H1 (cell line): ENCODE results near the gene PARD3. TPM values are rescaled to one million over a fixed set of nuclear protein-coding genes. Genes with fewer than 3 reads are reported as not detected.

Experiments used
- CTCF ChIA-PET: fragments of 300-600 bp; sonication (Branson Sonifier 250); formaldehyde crosslinking; loops from one replicate; lab custom pipeline; 2021; ENCODE audit not compliant: partially characterized antibody; lab: Charles Lee
- POLR2A ChIA-PET: fragments of 300-600 bp; sonication (Branson Sonifier 250); formaldehyde crosslinking; loops from one replicate; lab custom pipeline; 2021; ENCODE audit warnings: inconsistent platforms; ENCODE audit not compliant: partially characterized antibody; lab: Charles Lee
- DNase-seq, 2 experiments: peaks; one replicate each; pipeline versions ENCODE4 v3.0.0 to v3.0.0-alpha.2; 2010 to 2022; ENCODE audit warnings: low spot score in 2 of 2, low read depth in 1 of 2, mixed read lengths in 1 of 2
- FAIRE-seq: peaks from 2 replicates; lab custom pipeline; 2011; peaks lifted over from hg19 to GRCh38; lab: Jason Lieb, UNC
- H2AFZ ChIP-seq: 2 replicates; pipeline ENCODE4 v1.8.1; 2012; ENCODE audit warnings: low read length, inconsistent platforms
- H2AK5ac ChIP-seq: 2 replicates; pipeline ENCODE4 v1.6.1; 2013; ENCODE audit warnings: low read depth, low read length
- H2BK120ac ChIP-seq: replicated peaks from 2 replicates; pipeline ENCODE3; 2013; ENCODE audit warnings: low read depth, low read length, inconsistent platforms
- H2BK12ac ChIP-seq: 2 replicates; pipeline ENCODE4 v1.6.1; 2013; ENCODE audit warnings: low read depth, low read length
- H2BK15ac ChIP-seq: 2 replicates; pipeline ENCODE4 v1.6.1; 2013; ENCODE audit warnings: low read length
- H2BK20ac ChIP-seq: 2 replicates; pipeline ENCODE4 v1.6.1; 2013; ENCODE audit warnings: low read length
- H2BK5ac ChIP-seq: 2 replicates; pipeline ENCODE4 v1.6.1; 2013; ENCODE audit warnings: low read depth, low read length
- H3K14ac ChIP-seq: 2 replicates; pipeline ENCODE4 v1.6.1; 2013; ENCODE audit warnings: inconsistent platforms; ENCODE audit not compliant: insufficient read length
- H3K18ac ChIP-seq: 2 replicates; pipeline ENCODE4 v1.6.1; 2013; ENCODE audit warnings: low read length; ENCODE audit errors: extremely low read depth
- H3K23ac ChIP-seq: 2 replicates; pipeline ENCODE4 v1.6.1; 2013; ENCODE audit warnings: inconsistent platforms; ENCODE audit not compliant: insufficient read length
- H3K23me2 ChIP-seq: 2 replicates; pipeline ENCODE4 v1.6.1; 2013; ENCODE audit warnings: low read depth, low read length
- H3K27ac ChIP-seq: 2 replicates; pipeline ENCODE4 v1.6.1; 2011; ENCODE audit warnings: low read depth, low read length, inconsistent platforms
- H3K27me3 ChIP-seq, 4 experiments: replicated peaks in 1 of 4; 1 replicate in 1 of 4; 2 replicates in 3 of 4; pipeline versions ENCODE4 v1.6.1 to v1.8.1; 2011 to 2013; ENCODE audit warnings: low read length in 3 of 4, mild to moderate bottlenecking in 3 of 4, inconsistent platforms in 2 of 4, mixed read lengths in 2 of 4, moderate library complexity in 1 of 4; ENCODE audit not compliant: control insufficient read depth in 3 of 4, insufficient read depth in 3 of 4; ENCODE audit errors: extremely low read depth in 1 of 4
- H3K36me3 ChIP-seq, 4 experiments: 2 replicates each; pipeline versions ENCODE4 v1.6.1 to v1.8.1; 2011 to 2013; ENCODE audit warnings: mild to moderate bottlenecking in 4 of 4, low read length in 3 of 4, moderate library complexity in 2 of 4, control low read depth in 1 of 4, inconsistent platforms in 1 of 4; ENCODE audit not compliant: insufficient read depth in 4 of 4, control insufficient read depth in 2 of 4
- H3K4ac ChIP-seq: replicated peaks from 2 replicates; pipeline ENCODE3; 2013; ENCODE audit warnings: low read length, low read depth, mixed read lengths, inconsistent platforms; ENCODE audit not compliant: insufficient read length
- H3K4me1 ChIP-seq, 4 experiments: replicated peaks in 1 of 4; 1 replicate in 1 of 4; 2 replicates in 3 of 4; pipeline versions ENCODE4 v1.6.1 to v1.8.1; 2011 to 2013; ENCODE audit warnings: low read length in 3 of 4, inconsistent platforms in 2 of 4, mixed read lengths in 1 of 4; ENCODE audit not compliant: insufficient read depth in 4 of 4, control insufficient read depth in 3 of 4
- H3K4me2 ChIP-seq, 2 experiments: 2 replicates each; pipeline versions ENCODE4 v1.6.1 to v1.8.1; 2011 to 2013; ENCODE audit warnings: low read depth in 2 of 2, low read length in 2 of 2, control low read depth in 1 of 2, inconsistent platforms in 1 of 2, mild to moderate bottlenecking in 1 of 2; ENCODE audit not compliant: insufficient read depth in 1 of 2
- H3K4me3 ChIP-seq, 4 experiments: fragments of 200-600, 300-600 bp in 1 of 4; sonication (generic), shearing (Covaris generic), sonication (Bioruptor Twin) in 1 of 4; 2 replicates each; pipeline versions ENCODE4 v1.5.1 to v1.8.1; 2011 to 2016; ENCODE audit warnings: low read length in 4 of 4, low read depth in 3 of 4, control low read depth in 2 of 4, inconsistent platforms in 2 of 4, mild to moderate bottlenecking in 2 of 4, mixed read lengths in 1 of 4, moderate library complexity in 1 of 4; ENCODE audit not compliant: insufficient read depth in 2 of 4; ENCODE audit errors: extremely low read depth in 1 of 4
- H3K56ac ChIP-seq: replicated peaks from 2 replicates; pipeline ENCODE3; 2013; ENCODE audit warnings: low read depth, mild to moderate bottlenecking, mixed read lengths, low read length, inconsistent platforms; ENCODE audit not compliant: insufficient read length
- H3K79me1 ChIP-seq: 2 replicates; pipeline ENCODE4 v1.6.1; 2013; ENCODE audit warnings: low read depth, low read length, control low read depth
- H3K79me2 ChIP-seq, 2 experiments: 2 replicates each; pipeline versions ENCODE4 v1.6.1 to v1.8.1; 2012 to 2013; ENCODE audit warnings: low read length in 2 of 2, mild to moderate bottlenecking in 2 of 2, inconsistent platforms in 1 of 2; ENCODE audit not compliant: insufficient read depth in 2 of 2, control insufficient read depth in 1 of 2
- H3K9ac ChIP-seq, 4 experiments: replicated peaks in 1 of 4; 1 replicate in 1 of 4; 2 replicates in 3 of 4; pipeline versions ENCODE4 v1.6.1 to v1.8.1; 2011 to 2013; ENCODE audit warnings: low read depth in 3 of 4, low read length in 3 of 4, control low read depth in 2 of 4, mild to moderate bottlenecking in 2 of 4, moderate library complexity in 2 of 4, inconsistent platforms in 1 of 4; ENCODE audit errors: extremely low read depth in 1 of 4
- H3K9me3 ChIP-seq, 2 experiments: 2 replicates each; pipeline versions ENCODE4 v1.6.1 to v1.8.1; 2012 to 2013; ENCODE audit warnings: mild to moderate bottlenecking in 2 of 2, moderate library complexity in 2 of 2, control low read depth in 1 of 2, inconsistent platforms in 1 of 2, low read depth in 1 of 2, low read length in 1 of 2, mixed read lengths in 1 of 2; ENCODE audit not compliant: insufficient read depth in 2 of 2
- H4K20me1 ChIP-seq, 2 experiments: replicated peaks in 1 of 2; 2 replicates each; pipeline versions ENCODE3 to v1.8.1; 2011 to 2013; ENCODE audit warnings: inconsistent platforms in 2 of 2, low read length in 2 of 2, mild to moderate bottlenecking in 1 of 2; ENCODE audit not compliant: insufficient read depth in 2 of 2, control insufficient read depth in 1 of 2
- H4K5ac ChIP-seq: 2 replicates; pipeline ENCODE4 v1.6.1; 2013; ENCODE audit warnings: low read length, low read depth, mixed read lengths, inconsistent platforms; ENCODE audit not compliant: insufficient read length
- H4K8ac ChIP-seq: 2 replicates; pipeline ENCODE4 v1.8.0; 2013; ENCODE audit warnings: mild to moderate bottlenecking, moderate library complexity, low read length, inconsistent platforms; ENCODE audit not compliant: insufficient read depth; ENCODE audit errors: extremely low read depth
- H4K91ac ChIP-seq: replicated peaks from 2 replicates; pipeline ENCODE3; 2013; ENCODE audit warnings: low read length, mixed read lengths, inconsistent platforms; ENCODE audit not compliant: insufficient read length
- EZH2 ChIP-seq: fragments of 200-600 bp; sonication (generic); IDR thresholded peaks from 2 replicates; pipeline ENCODE4 v1.7.1; 2012; ENCODE audit warnings: low read depth, mild to moderate bottlenecking, moderate library complexity, low read length, inconsistent platforms; ENCODE audit not compliant: severe bottlenecking
- GTF2F1 ChIP-seq: IDR thresholded peaks from 2 replicates; pipeline ENCODE4 v1.6.1; 2012; ENCODE audit warnings: low read depth, low read length, improper control_type of control experiment, borderline replicate concordance
- POLR2AphosphoS5 ChIP-seq: IDR thresholded peaks from 2 replicates; pipeline ENCODE4 v1.6.1; 2011; ENCODE audit warnings: low read depth, low read length
- POU5F1 ChIP-seq: IDR thresholded peaks from 2 replicates; pipeline ENCODE4 v1.6.1; 2011; ENCODE audit warnings: low read depth, mild to moderate bottlenecking, low read length, moderate library complexity
- WGBS, 2 experiments: shearing (Covaris generic) in 1 of 2; methylation state at CpG; one replicate each; pipeline versions ENCODE4 v1.1.6 to v1.1.7; 2013 to 2015; ENCODE audit warnings: low lambda C conversion rate in 2 of 2, mixed read lengths in 2 of 2, inconsistent platforms in 1 of 2, low coverage in 1 of 2, missing lambda C conversion rate in 1 of 2; ENCODE audit not compliant: insufficient replicate concordance in 2 of 2, insufficient coverage in 1 of 2, insufficient read length in 1 of 2; ENCODE audit errors: extremely low coverage in 1 of 2, missing lambda C conversion rate in 1 of 2; 5-methylcytosine and 5-hydroxymethylcytosine counted together
- polyA plus RNA-seq, 7 experiments: library from polyadenylated mRNA; depleted of rRNA in 3 of 7; stranded (reverse) in 5 of 7; unstranded in 2 of 7; fragments of >200 nt in 5 of 7; fragments of 200-250 nt in 2 of 7; gene quantifications; 1 replicate in 5 of 7; 2 replicates in 1 of 7; 4 replicates in 1 of 7; pipeline versions ENCODE4 v1.2.1 to v1.2.3, GENCODE V29; 2011 to 2013; ENCODE audit warnings: missing spikeins in 2 of 7, mixed read lengths in 2 of 7
- total RNA-seq: library from RNA; stranded (reverse); fragmentation: NEBNext Ultra II Directional; extraction: Animal tissue kit (Norgen Biotek cat#: 25700); gene quantifications from 2 replicates; pipeline ENCODE4 v1.2.1, GENCODE V29; 2021

PARD3 gene
- total and polyA plus RNA-seq, 2 of the 8 experiments (the other 6 are each of a cell fraction or from before 2014, with no cell fraction given), result 19.7 to 49.1 TPM

GRCh38 chr10:34430685-34431084, 384.4 kb downstream of the PARD3 start:
- no peak for DNase-seq
- Histone ChIP-seq H4K91ac (no peak overlapping the region), H3K14ac (no peak overlapping the region), H4K5ac (no peak overlapping the region), H4K20me1 (no peaks in the 10 kb centered on the region), H3K4ac (no peak overlapping the region), H3K9ac (no peak overlapping the region), H3K27me3 (no peaks in the 10 kb centered on the region; a peak in 1 of 7 replicates), H4K8ac (no peak overlapping the region), H3K4me3 (no peak overlapping the region), H2AK5ac (no peak overlapping the region), H3K23me2 (peaks cover 4% of the 10 kb centered on the region; the same call in 1 of the 2 replicates), H2BK12ac (no peak overlapping the region), H2BK20ac (no peak overlapping the region), H3K23ac (no peak overlapping the region), H2BK120ac (no peak overlapping the region), H3K4me2 (no peak overlapping the region), H3K9me3 (no peaks in the 10 kb centered on the region), H3K36me3 (no peaks in the 10 kb centered on the region), H3K79me2 (peaks cover 0 to 21% of the 10 kb centered on the region in 2 experiments; a peak in 2 of 4 replicates), H2BK5ac (no peak overlapping the region), H3K18ac (no peak overlapping the region), H3K56ac (no peak overlapping the region), H2AFZ (no peak overlapping the region), H3K4me1 (peaks cover 1 to 13% (median 6%) of the 10 kb centered on the region in 4 experiments; a peak in 4 of 7 replicates), H2BK15ac (no peak overlapping the region), H3K27ac (no peak overlapping the region), H3K79me1 (no peaks in the 10 kb centered on the region)
- ChIA-PET CTCF (no interaction called here), POLR2A (no interaction called here)
- TF ChIP-seq POU5F1, result no peak
- TF ChIP-seq POLR2AphosphoS5, result no peak
- no peak for TF ChIP-seq GTF2F1
- no peak for TF ChIP-seq EZH2
- FAIRE-seq, result no peak
- WGBS, 2 experiments, result 96% methylated on average over 3 of the region's 3 CpGs; no CpG with 5 or more reads in 1 of the 2 experiments
